ENCODE results near the gene IER5.

IER5 gene

GRCh38 chr1:181128592-181129497, 40.3 kb downstream of the IER5 start:
- DNase-seq (ENCODE audit: extremely low spot score, insufficient read length, low read depth), result no peak

GRCh38 chr1:181129771-181130606, 41.5 kb downstream of the IER5 start:
- FAIRE-seq (no peak), DNase-seq (ENCODE audit: extremely low spot score, insufficient read length, low read depth) (no peak)

More at GRCh38 chr1:181128592-181129497, 40.3 kb downstream of the IER5 start:
- FAIRE-seq, result peak; percentile 78

- FAIRE-seq, result peak; percentile 71
- no peak for DNase-seq (ENCODE audit: extremely low spot score, insufficient read length, low read depth)
Measured at GRCh38 chr1:181131255-181131941, 42.9 kb downstream of the IER5 start.

GRCh38 chr1:181133441-181133951, 45.0 kb downstream of the IER5 start:
- FAIRE-seq (no peak), DNase-seq (ENCODE audit: extremely low spot score, insufficient read length, low read depth) (no peak)

- DNase-seq (ENCODE audit: extremely low spot score, insufficient read length, low read depth) (no peak), FAIRE-seq (no peak)
Measured at GRCh38 chr1:181133969-181134418, 45.5 kb downstream of the IER5 start.

- DNase-seq (ENCODE audit: extremely low spot score, insufficient read length, low read depth) (no peak), FAIRE-seq (peak; percentile 65)
Measured at GRCh38 chr1:181134543-181135436, 46.3 kb downstream of the IER5 start.

- FAIRE-seq (peak; percentile 5), DNase-seq (ENCODE audit: extremely low spot score, insufficient read length, low read depth) (no peak)
Measured at GRCh38 chr1:181135437-181135731, 46.9 kb downstream of the IER5 start.

GRCh38 chr1:181135815-181136737, 47.6 kb downstream of the IER5 start:
- DNase-seq (ENCODE audit: extremely low spot score, insufficient read length, low read depth) (no peak), FAIRE-seq (no peak)

- FAIRE-seq, result no peak
- no peak for DNase-seq (ENCODE audit: extremely low spot score, insufficient read length, low read depth)
Measured at GRCh38 chr1:181136738-181137122, 48.2 kb downstream of the IER5 start.

- DNase-seq (ENCODE audit: extremely low spot score, insufficient read length, low read depth), result no peak
- FAIRE-seq, result no peak
Measured at GRCh38 chr1:181137217-181137743, 48.8 kb downstream of the IER5 start.

- FAIRE-seq (no peak), DNase-seq (ENCODE audit: extremely low spot score, insufficient read length, low read depth) (no peak)
Measured at GRCh38 chr1:181139631-181140061, 51.1 kb downstream of the IER5 start.

GRCh38 chr1:181140398-181140797, 51.9 kb downstream of the IER5 start:
- DNase-seq (ENCODE audit: extremely low spot score, insufficient read length, low read depth) (no peak), FAIRE-seq (no peak)

- DNase-seq (ENCODE audit: extremely low spot score, insufficient read length, low read depth) (no peak), FAIRE-seq (no peak)
Measured at GRCh38 chr1:181140891-181141290, 52.4 kb downstream of the IER5 start.

- FAIRE-seq, result no peak
- no peak for DNase-seq (ENCODE audit: extremely low spot score, insufficient read length, low read depth)
Measured at GRCh38 chr1:181141431-181141910, 53.0 kb downstream of the IER5 start.
